ENCODE results near the gene NUP205.
A peak's percentile ranks its signal among the peaks of the same experiment; 100 is the strongest.

NUP205 gene

DNA sequence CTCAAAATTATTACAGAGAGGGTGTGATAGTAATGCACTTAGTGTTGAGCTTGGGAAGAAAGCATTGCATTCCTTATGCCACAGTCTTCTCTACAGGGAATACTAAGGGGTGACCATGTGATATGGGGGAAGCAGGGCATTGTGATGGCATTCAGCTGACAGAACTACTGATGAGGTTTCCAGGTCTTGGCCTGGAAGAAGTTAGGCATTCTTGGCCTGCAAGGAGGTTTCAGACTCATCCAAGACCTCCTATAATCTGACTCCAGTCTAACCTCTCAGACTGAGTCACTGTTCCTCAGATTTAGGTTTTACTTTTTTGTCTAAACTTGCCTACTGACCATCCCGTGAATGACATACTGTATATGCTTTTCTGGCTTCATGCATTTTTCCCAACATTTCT lies 112.5 kb downstream of the NUP205 start:
- TF ChIP-seq EZH2 (optimal IDR thresholded peaks at IDR 0.05; ENCODE audit: low read depth, low read length) (no peak), EZH2phosphoT487 (IDR thresholded peaks at IDR 0.05; ENCODE audit: low read length) (no peak), CTCF (IDR thresholded peaks at IDR 0.05; ENCODE audit: low read length) (no peak)
- Histone ChIP-seq H3K27ac (ENCODE audit: low read length) (no peak overlapping the region), H3K4me2 (ENCODE audit: low read depth, low read length) (no peak overlapping the region), H3K4me3 (ENCODE audit: low read length) (no peak overlapping the region), H3K9me3 (replicated peaks; ENCODE audit: insufficient read depth, low read length) (no peaks in the 10 kb centered on the region), H4K20me1 (ENCODE audit: insufficient read depth, low read length) (0 out of 2 replicates have a peak, but pooled peaks cover 4% of the 10 kb centered on the region), H2AFZ (ENCODE audit: low read length) (no peak overlapping the region), H3K9ac (ENCODE audit: low read length) (no peak overlapping the region), H3K79me2 (ENCODE audit: low read length) (peaks cover 57% of the 10 kb centered on the region), H3K36me3 (replicated peaks; ENCODE audit: insufficient read depth, low read length) (0 out of 2 replicates have a peak, but pooled peaks cover 7% of the 10 kb centered on the region), H3K9me2 (replicated peaks; ENCODE audit: insufficient read depth, low read length) (no peaks in the 10 kb centered on the region), H3K4me1 (ENCODE audit: low read length) (no peaks in the 10 kb centered on the region), H3K27me3 (replicated peaks; ENCODE audit: insufficient read depth, low read length) (no peaks in the 10 kb centered on the region), H3F3A (ENCODE audit: insufficient read depth, low read length) (no peaks in the 10 kb centered on the region)
- DNase-seq = no peak

DNA sequence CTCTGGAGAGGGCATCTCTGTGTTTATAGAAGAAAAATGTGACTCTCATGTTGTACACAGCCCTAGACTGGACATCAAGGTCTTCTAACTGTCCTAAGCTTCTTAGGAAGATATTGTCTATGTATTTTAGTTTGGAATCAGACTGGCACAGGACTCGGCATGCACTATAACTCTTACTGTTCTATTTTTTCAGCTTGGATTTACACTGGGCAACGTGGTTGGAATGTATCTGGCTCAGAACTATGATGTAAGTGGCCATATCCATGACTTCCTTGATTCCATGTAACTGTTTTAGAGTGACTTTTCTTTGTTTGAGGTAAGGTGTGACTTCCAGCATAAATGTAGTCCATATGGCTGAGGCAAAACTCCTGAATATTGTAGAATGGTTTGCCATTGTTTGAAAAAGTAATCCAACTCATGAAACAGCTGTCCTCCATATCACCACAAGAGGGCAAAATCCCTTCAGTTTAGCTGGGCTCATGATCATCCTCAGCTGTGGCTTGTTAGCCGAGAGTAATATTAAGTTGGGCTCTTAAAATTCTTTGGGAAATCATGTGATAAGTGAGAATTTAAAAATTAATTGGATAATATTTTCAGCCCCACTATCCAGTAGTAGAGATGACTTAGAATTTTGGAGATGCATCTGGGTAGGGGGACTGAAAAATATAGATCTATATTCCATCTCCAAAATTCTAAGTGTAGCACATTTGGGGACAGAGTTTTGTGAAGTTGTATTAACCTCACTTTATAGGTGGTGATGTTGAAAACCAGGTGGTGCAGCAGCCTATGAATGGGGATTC lies 115.0 kb downstream of the NUP205 start:
- H3K79me2 ChIP-seq (ENCODE audit: low read length) = peaks cover 38% of the 10 kb centered on the region
- H2AFZ ChIP-seq (ENCODE audit: low read length) = no peak overlapping the region
- no peak overlapping the region for H3K4me3 ChIP-seq (ENCODE audit: low read length)
- TF ChIP-seq EZH2phosphoT487 (IDR thresholded peaks at IDR 0.05; ENCODE audit: low read length) (no peak), CTCF (IDR thresholded peaks at IDR 0.05; ENCODE audit: low read length) (peak; percentile 85)
- H3F3A ChIP-seq (ENCODE audit: insufficient read depth, low read length) = no peaks in the 10 kb centered on the region
- no peaks in the 10 kb centered on the region for H3K9me2 ChIP-seq (replicated peaks; ENCODE audit: insufficient read depth, low read length)
- H3K4me2 ChIP-seq (ENCODE audit: low read depth, low read length) = no peak overlapping the region
- DNase-seq = peak; percentile 43
- H3K36me3 ChIP-seq (replicated peaks; ENCODE audit: insufficient read depth, low read length) = 0 out of 2 replicates have a peak, but pooled peaks cover 7% of the 10 kb centered on the region
- 0 out of 2 replicates have a peak, but pooled peaks cover 4% of the 10 kb centered on the region for H4K20me1 ChIP-seq (ENCODE audit: insufficient read depth, low read length)
- H3K27me3 ChIP-seq (replicated peaks; ENCODE audit: insufficient read depth, low read length) = no peaks in the 10 kb centered on the region
- H3K9me3 ChIP-seq (replicated peaks; ENCODE audit: insufficient read depth, low read length) = no peaks in the 10 kb centered on the region
- no peaks in the 10 kb centered on the region for H3K4me1 ChIP-seq (ENCODE audit: low read length)
- H3K9ac ChIP-seq (ENCODE audit: low read length) = no peak overlapping the region
- no peak overlapping the region for H3K27ac ChIP-seq (ENCODE audit: low read length)

GRCh38 chr7:135673360-135673706 lies 115.6 kb downstream of the NUP205 start:
- Histone ChIP-seq H4K20me1 (ENCODE audit: insufficient read depth, low read length) (0 out of 2 replicates have a peak, but pooled peaks cover 4% of the 10 kb centered on the region), H3K4me3 (ENCODE audit: low read length) (no peak overlapping the region), H3K9me3 (replicated peaks; ENCODE audit: insufficient read depth, low read length) (no peaks in the 10 kb centered on the region), H3K27me3 (replicated peaks; ENCODE audit: insufficient read depth, low read length) (no peaks in the 10 kb centered on the region), H3K79me2 (ENCODE audit: low read length) (peaks cover 33% of the 10 kb centered on the region), H3K9me2 (replicated peaks; ENCODE audit: insufficient read depth, low read length) (no peaks in the 10 kb centered on the region), H3K4me1 (ENCODE audit: low read length) (no peaks in the 10 kb centered on the region), H3K36me3 (replicated peaks; ENCODE audit: insufficient read depth, low read length) (0 out of 2 replicates have a peak, but pooled peaks cover 7% of the 10 kb centered on the region), H3F3A (ENCODE audit: insufficient read depth, low read length) (no peaks in the 10 kb centered on the region), H2AFZ (ENCODE audit: low read length) (no peak overlapping the region), H3K4me2 (ENCODE audit: low read depth, low read length) (no peak overlapping the region), H3K27ac (ENCODE audit: low read length) (no peak overlapping the region), H3K9ac (ENCODE audit: low read length) (no peak overlapping the region)
- no peak for DNase-seq
- no peak for TF ChIP-seq EZH2phosphoT487 (IDR thresholded peaks at IDR 0.05; ENCODE audit: low read length)
- TF ChIP-seq CTCF (IDR thresholded peaks at IDR 0.05; ENCODE audit: low read length) = no peak
- TF ChIP-seq EZH2 (optimal IDR thresholded peaks at IDR 0.05; ENCODE audit: low read depth, low read length) = no peak
